Spleen (tissue), 11 donors: ENCODE results near the gene PRRT1B. TPM values are rescaled to one million over a fixed set of nuclear protein-coding genes. Genes with fewer than 3 reads are reported as not detected.

Source experiments
- DNase-seq: peaks from one replicate; pipeline ENCODE4 v3.0.0-alpha.2; 2020
- H3K27ac ChIP-seq, 8 donors: fragments of 200-600 bp; sonication (generic) in 7 of 8; 1 replicate in 4 of 8; 2 replicates in 4 of 8; pipeline versions ENCODE4 v1.5.0 to v1.8.0; 2016 to 2021; ENCODE audit warnings: inconsistent platforms in 4 of 8, mild to moderate bottlenecking in 4 of 8, moderate library complexity in 1 of 8
- H3K27me3 ChIP-seq, 7 donors: fragments of 200-600 bp; sonication (generic) in 6 of 7; replicated peaks in 1 of 7; 1 replicate in 4 of 7; 2 replicates in 3 of 7; pipeline versions ENCODE4 v1.5.0 to v1.8.0; 2016 to 2021; ENCODE audit warnings: inconsistent platforms in 3 of 7, mild to moderate bottlenecking in 1 of 7
- H3K36me3 ChIP-seq, 6 donors: fragments of 200-600 bp; sonication (generic) in 5 of 6; 1 replicate in 4 of 6; 2 replicates in 2 of 6; pipeline versions ENCODE4 v1.5.0 to v1.8.0; 2016 to 2021; ENCODE audit warnings: inconsistent platforms in 2 of 6
- H3K4me1 ChIP-seq, 6 donors: fragments of 200-600 bp; sonication (generic) in 5 of 6; 1 replicate in 3 of 6; 2 replicates in 3 of 6; pipeline versions ENCODE4 v1.5.0 to v1.8.0; 2016 to 2021; ENCODE audit warnings: inconsistent platforms in 3 of 6
- H3K4me3 ChIP-seq, 8 donors: fragments of 200-600 bp; sonication (generic) in 7 of 8; 1 replicate in 4 of 8; 2 replicates in 4 of 8; pipeline versions ENCODE4 v1.5.0 to v1.8.0; 2016 to 2021; ENCODE audit warnings: inconsistent platforms in 4 of 8, mild to moderate bottlenecking in 4 of 8, moderate library complexity in 2 of 8
- H3K9me3 ChIP-seq, 8 donors: fragments of 200-600 bp; sonication (generic) in 7 of 8; 1 replicate in 4 of 8; 2 replicates in 4 of 8; pipeline versions ENCODE4 v1.5.0 to v1.8.0; 2016 to 2021; ENCODE audit warnings: inconsistent platforms in 4 of 8
- POLR2A ChIP-seq, 3 donors: fragments of 450-650 bp; IDR thresholded peaks; one replicate each; pipeline ENCODE4 v1.5.1; 2017; ENCODE audit warnings: antibody characterized with exemption in 3 of 3, mild to moderate bottlenecking in 1 of 3
- POLR2AphosphoS5 ChIP-seq, 3 donors: sonication (generic); formaldehyde crosslinking; IDR thresholded peaks; one replicate each; pipeline ENCODE4 v1.5.1; 2017; ENCODE audit warnings: antibody characterized with exemption in 3 of 3
- WGBS, 5 donors: extraction: QIAGEN DNeasy Blood & Tissue Kit in 3 of 5; methylation state at CpG; one replicate each; pipeline versions ENCODE4 v1.1.5 to v1.1.7; 2013 to 2018; 5-methylcytosine and 5-hydroxymethylcytosine counted together
- intact Hi-C: fragments of 100-400 bp; cut with DNase I; formaldehyde crosslinking; loops from one replicate; pipeline ENCODE4 v1.15.0; 2023; ENCODE audit warnings: low total_unique reads
- polyA plus RNA-seq, 3 donors: library from polyadenylated mRNA; stranded (reverse); fragments of 200-250 nt; gene quantifications; one replicate each; pipeline ENCODE4 v1.2.1, GENCODE V29; 2013
- total RNA-seq, 7 donors: library from RNA; depleted of rRNA in 3 of 7; stranded (reverse); fragments of >200 nt in 3 of 7; fragmentation: NEBNext Ultra II Directional in 4 of 7; extraction: Animal tissue kit (Norgen Biotek cat#: 25700) in 4 of 7; gene quantifications; one replicate each; pipeline versions ENCODE4 v1.1.0 to v1.2.1, GENCODE V29; 2016 to 2021
- TF ChIP-seq, protein P1 (sequence below), 11 experiments: fragments of 200-600 bp in 7 of 11; fragments of 450-650 bp in 4 of 11; sonication (generic) in 4 of 11; IDR thresholded peaks in 8 of 11; conservative IDR thresholded peaks in 3 of 11; 1 replicate in 7 of 11; 2 replicates in 4 of 11; pipeline versions ENCODE4 v1.4.0 to v1.8.0; 2016 to 2021; ENCODE audit warnings: antibody characterized with exemption in 11 of 11, inconsistent platforms in 4 of 11, mild to moderate bottlenecking in 1 of 11
- donor health status: healthy with polysubstance abuse.
- donor health status: DM: no; HTN: no; CAD: no; lungs with moderate emphysema.
- donor health status: DM: no; HTN: no; CAD: no.
- donor health status: Bipolar disorder and iron deficiency.
- donor health status: healthy.
- donor health status: DM: no; HTN: no; CAD: no.
- donor health status: DM: yes; HTN: yes; CAD: no.

Gene PRRT1B
- total and polyA plus RNA-seq, 10 donors = not detected

DNA sequence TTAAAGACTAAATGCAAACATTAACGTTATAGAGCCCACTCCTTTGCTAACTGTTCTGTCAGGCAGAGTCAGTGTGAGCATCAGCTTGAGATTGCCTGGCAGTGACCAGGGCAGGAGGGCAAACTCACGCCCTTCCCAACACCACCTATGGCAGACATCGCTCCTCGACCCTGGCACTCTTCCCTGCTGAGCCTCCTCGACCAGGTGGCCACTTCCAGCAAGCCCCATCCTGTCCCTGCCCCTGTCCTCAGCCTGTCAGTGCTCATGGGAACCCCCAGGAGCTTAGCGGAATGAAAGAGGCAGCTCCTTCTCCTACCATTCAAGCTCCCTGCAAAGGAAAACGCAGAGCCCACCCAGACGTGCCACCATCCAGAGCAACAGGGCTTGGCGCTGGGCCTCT is 42.0 kb downstream of the PRRT1B start:
- intact Hi-C loops = no loop called here
- H3K27me3 ChIP-seq = no peaks in the 10 kb centered on the region
- DNase-seq = no peak
- H3K36me3 ChIP-seq = peaks cover 8 to 88% (median 57%) of the 10 kb centered on the region in 6 donors
- H3K27ac ChIP-seq = no peak overlapping the region
- no peaks in the 10 kb centered on the region for H3K9me3 ChIP-seq
- H3K4me1 ChIP-seq = peaks cover 28 to 55% (median 41%) of the 10 kb centered on the region in 6 donors
- peak in 1 of 3 donors; percentile 3 for TF ChIP-seq POLR2AphosphoS5 (IDR thresholded peaks at IDR 0.05)
- TF ChIP-seq, protein P1, sequence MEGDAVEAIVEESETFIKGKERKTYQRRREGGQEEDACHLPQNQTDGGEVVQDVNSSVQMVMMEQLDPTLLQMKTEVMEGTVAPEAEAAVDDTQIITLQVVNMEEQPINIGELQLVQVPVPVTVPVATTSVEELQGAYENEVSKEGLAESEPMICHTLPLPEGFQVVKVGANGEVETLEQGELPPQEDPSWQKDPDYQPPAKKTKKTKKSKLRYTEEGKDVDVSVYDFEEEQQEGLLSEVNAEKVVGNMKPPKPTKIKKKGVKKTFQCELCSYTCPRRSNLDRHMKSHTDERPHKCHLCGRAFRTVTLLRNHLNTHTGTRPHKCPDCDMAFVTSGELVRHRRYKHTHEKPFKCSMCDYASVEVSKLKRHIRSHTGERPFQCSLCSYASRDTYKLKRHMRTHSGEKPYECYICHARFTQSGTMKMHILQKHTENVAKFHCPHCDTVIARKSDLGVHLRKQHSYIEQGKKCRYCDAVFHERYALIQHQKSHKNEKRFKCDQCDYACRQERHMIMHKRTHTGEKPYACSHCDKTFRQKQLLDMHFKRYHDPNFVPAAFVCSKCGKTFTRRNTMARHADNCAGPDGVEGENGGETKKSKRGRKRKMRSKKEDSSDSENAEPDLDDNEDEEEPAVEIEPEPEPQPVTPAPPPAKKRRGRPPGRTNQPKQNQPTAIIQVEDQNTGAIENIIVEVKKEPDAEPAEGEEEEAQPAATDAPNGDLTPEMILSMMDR (IDR thresholded peaks at IDR 0.05 in 8 of 11, conservative IDR thresholded peaks at IDR 0.05 in 3 of 11) = no peak
- 82 to 92% (median 88%) methylated on average over 8 to 9 of the region's 9 CpGs for WGBS, 5 donors
- H3K4me3 ChIP-seq = no peak overlapping the region

DNA sequence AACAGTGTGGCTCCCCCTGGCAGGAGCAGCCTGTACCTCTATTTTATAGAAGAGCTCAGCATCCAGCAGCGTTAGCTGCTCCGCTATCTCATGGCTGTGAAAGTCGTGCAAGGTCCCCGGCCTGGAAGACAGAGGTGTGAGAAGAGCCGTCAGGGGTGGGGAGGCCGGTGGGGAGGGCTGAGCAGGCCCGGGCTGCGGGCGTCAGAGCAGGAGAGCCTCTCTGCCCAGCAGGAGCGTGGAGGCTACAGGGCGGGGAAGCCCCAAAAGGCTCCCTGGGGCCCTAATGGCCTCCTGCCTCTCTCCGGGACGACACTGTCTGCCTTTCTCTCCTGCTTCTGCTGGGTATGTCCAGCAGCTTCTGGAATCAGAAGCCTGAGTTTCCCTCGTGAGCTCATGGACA is 42.6 kb downstream of the PRRT1B start:
- intact Hi-C loops = no loop called here
- TF ChIP-seq POLR2AphosphoS5 (IDR thresholded peaks at IDR 0.05) (no peak), POLR2A (IDR thresholded peaks at IDR 0.05) (no peak)
- TF ChIP-seq, protein P1 (IDR thresholded peaks at IDR 0.05 in 8 of 11, conservative IDR thresholded peaks at IDR 0.05 in 3 of 11) = no peak
- Histone ChIP-seq H3K27me3 (no peaks in the 10 kb centered on the region), H3K4me1 (peaks cover 28 to 56% (median 41%) of the 10 kb centered on the region in 6 donors), H3K4me3 (no peak overlapping the region), H3K36me3 (peaks cover 8 to 88% (median 52%) of the 10 kb centered on the region in 6 donors), H3K9me3 (no peaks in the 10 kb centered on the region), H3K27ac (no peak overlapping the region)
- WGBS, 5 donors = 80 to 94% (median 91%) methylated on average over 11 to 14 of the region's 14 CpGs
- DNase-seq = no peak

DNA sequence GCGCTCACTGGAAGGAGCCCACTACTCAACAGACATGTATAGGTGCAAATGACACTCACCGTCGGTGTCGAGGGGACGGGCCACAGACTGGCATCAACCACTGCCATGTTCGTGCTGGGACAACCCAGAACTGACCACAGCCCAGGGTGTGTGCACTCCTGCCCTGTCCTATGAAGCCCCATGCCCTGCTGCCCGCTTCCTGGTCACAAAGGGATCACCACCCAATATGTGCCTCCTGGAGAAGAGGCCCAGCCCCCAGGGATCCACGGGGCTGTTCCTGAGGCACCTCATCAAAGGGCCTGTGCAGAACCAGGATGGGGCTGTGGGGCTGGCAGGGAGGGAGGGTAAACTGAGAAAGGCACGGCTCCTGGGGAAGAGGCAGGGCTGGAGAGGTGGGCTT is 43.1 kb downstream of the PRRT1B start:
- Histone ChIP-seq H3K27me3 (no peaks in the 10 kb centered on the region), H3K9me3 (no peaks in the 10 kb centered on the region), H3K4me3 (no peak overlapping the region), H3K27ac (no peak overlapping the region), H3K4me1 (peaks cover 28 to 56% (median 41%) of the 10 kb centered on the region in 6 donors), H3K36me3 (peaks cover 8 to 88% (median 49%) of the 10 kb centered on the region in 6 donors)
- intact Hi-C loops = no loop called here
- TF ChIP-seq POLR2A (IDR thresholded peaks at IDR 0.05) (no peak), POLR2AphosphoS5 (IDR thresholded peaks at IDR 0.05) (no peak)
- TF ChIP-seq, protein P1 (IDR thresholded peaks at IDR 0.05 in 8 of 11, conservative IDR thresholded peaks at IDR 0.05 in 3 of 11) = no peak
- WGBS, 5 donors = 88 to 99% (median 97%) methylated on average over 8 to 9 of the region's 9 CpGs
- DNase-seq = no peak

DNA sequence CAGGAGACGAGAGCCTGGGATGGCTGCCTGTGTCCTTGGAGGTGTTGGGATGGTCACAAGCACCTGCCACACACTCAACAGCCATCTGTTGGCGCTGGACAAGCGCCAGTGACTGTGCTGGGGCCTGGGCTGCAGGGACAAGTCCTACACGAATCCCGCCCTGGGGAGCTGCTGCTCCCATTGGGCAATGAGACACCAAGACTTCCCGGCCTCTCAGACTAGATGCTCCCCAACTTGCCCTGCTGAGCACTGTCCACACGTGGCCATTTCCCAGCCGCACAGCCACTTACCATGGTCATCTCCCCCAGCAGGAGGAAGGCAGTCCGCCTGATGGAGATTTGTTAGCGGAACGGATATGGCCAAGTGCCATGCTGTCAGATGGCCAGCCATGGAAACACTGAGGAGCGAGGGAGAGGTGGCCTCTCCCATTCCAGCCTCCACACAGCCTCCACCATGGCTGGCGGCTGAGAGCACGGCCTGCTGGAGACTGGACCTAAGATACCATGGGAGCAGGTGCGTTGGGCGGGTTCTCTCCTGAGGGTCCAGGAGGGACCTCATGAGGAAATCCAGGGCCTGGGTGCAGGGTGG is 43.9 kb downstream of the PRRT1B start:
- intact Hi-C loops = no loop called here
- 94 to 99% (median 97%) methylated on average over 8 to 16 of the region's 16 CpGs for WGBS, 5 donors
- DNase-seq = peak; percentile 67

More for the DNA sequence above, 43.9 kb downstream of the PRRT1B start:
- Histone ChIP-seq H3K27ac (no peak overlapping the region), H3K4me3 (no peak overlapping the region), H3K27me3 (no peaks in the 10 kb centered on the region), H3K36me3 (peaks cover 2 to 88% (median 48%) of the 10 kb centered on the region in 6 donors), H3K4me1 (peaks cover 27 to 55% (median 36%) of the 10 kb centered on the region in 6 donors), H3K9me3 (no peaks in the 10 kb centered on the region)
- peak in 2 of 3 donors; percentile 7 to 43 for TF ChIP-seq POLR2AphosphoS5 (IDR thresholded peaks at IDR 0.05)
- TF ChIP-seq, protein P1 (IDR thresholded peaks at IDR 0.05 in 8 of 11, conservative IDR thresholded peaks at IDR 0.05 in 3 of 11) = no peak
- TF ChIP-seq POLR2A (IDR thresholded peaks at IDR 0.05) = no peak
